Iris pigment epithelial cell (primary cell): ENCODE data around the gene CDK2AP2.
"Not testable (repeated sequence)": the region's sequence is repeated elsewhere in the genome, so short reads cannot be mapped to it uniquely, and the experiment has no call there.

Experiments used
- DNase-seq: peaks from one replicate; pipeline ENCODE4 v3.0.0-alpha.2; 2011; ENCODE audit warnings: low read depth

Gene CDK2AP2

DNA sequence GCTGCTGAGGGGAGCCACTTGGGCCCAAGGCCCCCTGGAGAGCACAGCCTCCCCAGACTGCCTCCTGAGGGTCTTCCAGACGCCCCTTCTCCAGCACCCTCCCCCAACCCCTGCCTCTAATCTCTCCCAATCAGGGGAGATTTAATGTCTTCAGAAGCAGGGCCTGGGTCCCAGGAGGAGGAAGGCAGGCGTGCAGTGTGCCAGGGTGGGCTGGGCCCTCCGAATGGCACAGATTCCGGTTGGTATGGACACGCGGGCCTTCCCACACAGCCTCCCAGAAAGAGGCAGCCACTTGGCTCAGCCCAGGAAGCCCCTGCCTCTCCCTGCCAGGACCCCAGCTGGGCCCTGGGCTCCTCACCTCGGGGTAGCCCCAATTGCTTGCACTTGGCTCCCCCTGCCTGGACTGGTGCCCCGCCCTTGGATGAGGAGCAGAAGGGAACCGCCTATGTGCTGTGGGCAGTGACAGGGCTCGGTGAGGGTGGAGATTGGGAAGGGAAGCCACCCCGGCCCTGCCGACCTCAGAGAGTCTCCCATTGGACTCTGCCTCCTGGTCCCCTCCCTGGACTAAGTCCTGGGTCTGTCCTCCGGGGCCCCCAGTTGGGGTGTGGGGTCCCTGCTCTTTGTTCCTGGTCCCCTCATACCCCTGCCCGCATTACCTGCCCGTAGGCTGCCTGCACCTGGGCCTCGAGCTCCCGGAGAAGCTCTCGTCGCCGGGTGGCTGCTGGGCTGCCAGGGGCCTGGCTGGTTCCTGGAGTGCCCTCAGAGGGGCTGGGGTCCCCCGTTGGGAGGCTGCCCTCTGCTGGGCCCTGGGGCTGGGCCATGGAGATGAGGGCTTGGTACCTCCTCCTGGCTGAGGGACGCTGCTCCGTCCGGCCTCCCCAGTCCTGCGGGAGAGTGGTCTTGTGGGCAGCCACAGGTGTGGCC, 15.9 kb upstream of the CDK2AP2 start:
- no peak for DNase-seq

DNA sequence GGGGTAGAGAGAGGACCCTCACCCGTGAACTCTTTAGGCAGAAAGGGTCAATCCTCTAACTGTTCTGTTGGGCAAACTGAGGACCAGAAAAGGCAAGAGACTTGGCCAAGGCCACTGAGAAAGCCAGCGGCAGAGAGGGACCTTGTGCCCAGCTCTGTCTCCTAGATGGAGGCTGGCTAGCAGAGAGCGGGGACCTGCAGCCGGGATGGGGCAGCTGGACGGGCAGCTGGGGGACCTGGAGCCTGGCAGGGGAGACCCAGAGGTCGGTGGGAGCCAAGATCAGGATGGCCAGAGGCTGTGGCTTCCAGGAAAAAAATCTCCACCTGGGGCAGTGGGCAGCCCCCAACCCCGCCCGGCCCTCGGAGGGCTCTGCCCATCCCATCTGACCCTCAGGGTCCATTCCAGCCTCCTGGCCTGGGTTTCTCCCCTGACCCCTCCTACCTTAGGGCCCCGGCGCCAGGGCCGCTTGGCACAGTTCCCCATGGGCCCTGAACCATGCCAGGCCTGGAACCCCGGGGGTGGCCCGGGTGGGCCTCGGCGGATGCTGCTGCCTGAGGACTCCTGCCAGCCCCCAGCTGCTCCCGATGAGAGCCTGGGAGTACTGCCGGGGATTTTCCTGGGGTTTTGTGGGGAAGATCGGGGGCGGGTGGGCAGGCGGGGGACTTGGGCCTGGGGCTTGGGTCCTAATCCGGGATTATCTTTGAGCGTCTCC, 15.0 kb upstream of the CDK2AP2 start, which contains the start of gene CABP2:
Gene CABP2 (minus strand): TSS at position 603 of the 712 bp plus-strand sequence. CDS start 120 bp downstream, at position 483.
- no peak for DNase-seq

DNA sequence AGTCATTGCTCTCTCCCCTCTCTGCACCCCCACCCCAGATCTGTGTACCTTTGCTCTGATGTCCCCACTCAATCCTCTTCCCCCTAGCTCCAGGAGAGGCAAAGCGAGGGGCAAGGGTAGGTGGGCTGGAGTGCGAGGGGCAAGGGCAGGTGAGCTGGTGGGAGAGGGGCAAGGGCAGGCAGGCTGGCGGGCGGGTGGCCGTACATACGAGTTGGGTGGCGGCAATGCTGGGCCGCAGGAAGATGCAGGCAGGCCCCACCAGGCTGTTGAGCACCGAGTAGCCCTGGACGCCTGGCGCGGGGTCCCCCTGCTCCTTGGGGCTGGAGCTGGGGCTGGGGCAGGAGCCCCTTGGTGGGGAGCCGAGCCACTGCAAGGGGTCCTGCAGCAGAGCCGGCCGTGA, 14.4 kb upstream of the CDK2AP2 start:
- DNase-seq, result no peak

DNA sequence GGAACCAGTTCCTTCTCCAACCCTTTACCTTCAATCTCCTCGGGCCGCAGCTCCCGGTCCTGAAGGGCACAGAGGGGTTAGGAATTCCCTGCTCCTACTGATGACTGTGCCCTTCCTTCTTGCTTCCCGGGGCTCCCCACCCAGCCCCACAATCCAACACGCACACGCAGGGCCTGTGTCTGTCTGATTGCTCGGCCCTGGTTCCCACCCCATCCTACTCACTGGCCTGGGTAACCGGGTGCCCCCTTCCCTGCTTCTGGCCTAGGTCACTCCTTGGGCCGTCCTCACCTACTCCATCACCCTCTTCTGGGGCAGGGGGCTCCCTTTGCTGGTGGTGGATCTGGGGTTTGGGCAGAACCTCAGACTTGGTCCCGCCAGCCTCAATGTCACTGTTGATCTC, 14.0 kb upstream of the CDK2AP2 start:
- DNase-seq, result no peak

DNA sequence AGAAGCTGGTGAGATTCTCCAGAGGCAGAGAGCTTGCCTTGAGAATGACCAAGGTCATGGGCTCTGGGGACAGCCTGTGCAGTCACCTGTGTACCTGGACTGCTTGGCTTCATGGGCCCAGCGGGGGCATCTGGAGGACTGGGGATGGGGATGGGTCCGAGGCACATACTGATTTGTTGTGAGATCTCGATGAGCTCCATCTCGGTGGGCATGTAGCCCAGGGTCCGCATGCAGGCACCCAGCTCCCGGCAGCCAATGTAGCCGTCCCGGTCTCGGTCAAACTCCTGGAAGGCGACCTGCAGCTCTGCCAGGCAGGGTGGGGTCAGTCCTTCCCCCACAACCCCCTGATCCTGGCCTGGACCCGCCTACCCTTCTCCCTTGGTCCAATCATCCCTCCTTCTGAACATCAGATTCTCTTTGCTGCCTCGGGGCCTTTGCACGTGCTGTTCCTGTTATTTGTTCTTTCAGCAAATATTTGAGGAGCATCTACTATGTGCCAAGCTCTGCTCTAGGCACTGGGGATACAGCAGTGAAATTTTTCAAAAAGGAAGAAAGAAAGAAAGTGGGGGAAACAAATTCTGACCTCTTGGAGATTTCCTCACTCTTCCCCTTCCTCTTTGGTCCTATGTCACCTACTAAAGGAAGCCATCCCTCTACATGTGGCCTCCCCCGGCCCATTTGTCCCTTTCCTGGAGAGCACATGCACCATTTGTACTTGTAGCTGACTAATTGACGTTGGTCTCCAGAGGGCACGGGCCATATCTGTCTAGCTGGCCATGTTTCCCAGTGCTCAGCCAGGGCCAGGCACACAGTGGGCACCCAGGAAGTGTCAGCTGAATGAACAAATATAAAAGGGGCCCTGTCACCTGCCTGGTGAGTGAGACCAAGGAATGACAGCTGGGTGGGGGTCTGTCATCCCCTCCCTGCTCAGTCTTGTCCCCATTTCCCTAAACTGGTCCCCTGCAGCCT, 13.2 kb upstream of the CDK2AP2 start:
- no peak for DNase-seq

DNA sequence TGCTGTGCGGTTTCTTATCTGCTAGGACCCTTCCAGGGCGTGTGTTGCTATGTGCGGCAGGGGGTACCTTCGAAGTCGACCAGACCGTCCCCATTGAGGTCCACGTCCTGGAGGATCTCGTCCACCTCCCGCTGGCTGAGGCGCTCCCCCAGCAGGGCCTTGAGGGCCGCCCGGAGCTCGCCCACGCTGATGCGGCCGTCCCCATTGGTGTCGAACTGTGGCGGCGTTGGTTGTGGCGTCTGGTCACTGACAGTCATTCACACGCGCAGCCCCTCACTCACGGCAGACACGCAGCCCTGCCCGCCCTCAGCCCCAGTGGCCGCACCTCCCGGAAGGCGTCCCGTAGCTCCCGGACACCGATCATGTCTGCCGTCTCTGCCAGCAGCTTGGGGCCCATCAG, 11.8 kb upstream of the CDK2AP2 start:
- no peak for DNase-seq

GRCh38 chr11:67517784-67518552, 10.0 kb upstream of the CDK2AP2 start:
- no peak for DNase-seq

DNA sequence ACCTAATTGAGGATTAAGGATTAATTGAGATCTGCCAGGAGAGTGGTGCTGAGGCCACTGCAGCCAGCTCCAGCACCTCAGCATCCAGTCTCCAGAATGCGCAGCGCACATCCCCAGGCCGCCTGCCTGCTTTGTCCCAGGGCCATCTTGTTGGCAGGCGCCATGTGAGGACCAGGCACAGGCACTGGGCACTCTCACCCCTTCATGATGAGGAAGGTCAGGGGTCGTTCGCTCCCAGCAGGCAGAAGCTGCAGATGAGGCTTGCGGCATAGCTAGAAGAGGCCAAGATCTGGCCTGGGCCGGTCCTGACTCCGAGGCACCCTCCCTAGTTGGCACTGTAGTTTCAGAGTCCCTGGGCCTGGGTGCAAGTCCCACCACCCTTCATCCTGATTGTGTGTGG, 8.8 kb upstream of the CDK2AP2 start:
- no peak for DNase-seq

GRCh38 chr11:67514116-67514515, 6.2 kb upstream of the CDK2AP2 start:
- no peak for DNase-seq

DNA sequence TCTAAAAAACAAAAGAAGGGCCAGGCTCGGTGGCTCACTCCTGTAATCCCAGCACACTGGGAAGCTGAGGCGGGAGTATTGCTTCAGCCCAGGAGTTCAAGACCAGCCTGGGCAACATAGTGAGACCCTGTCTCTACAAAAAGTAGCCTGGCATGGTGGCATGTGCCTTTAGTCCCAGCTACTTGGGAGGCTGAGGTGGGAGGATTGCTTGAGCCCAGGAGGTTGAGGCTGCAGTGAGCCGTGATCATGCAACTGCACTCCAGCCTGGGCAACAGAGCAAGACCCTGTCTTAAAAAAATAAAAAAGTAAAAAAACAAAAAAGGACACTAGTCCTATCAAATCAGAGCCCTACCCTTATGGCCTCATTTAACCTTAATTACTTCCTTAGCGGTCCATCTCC, 3.6 kb upstream of the CDK2AP2 start:
- not testable (repeated sequence) for DNase-seq

DNA sequence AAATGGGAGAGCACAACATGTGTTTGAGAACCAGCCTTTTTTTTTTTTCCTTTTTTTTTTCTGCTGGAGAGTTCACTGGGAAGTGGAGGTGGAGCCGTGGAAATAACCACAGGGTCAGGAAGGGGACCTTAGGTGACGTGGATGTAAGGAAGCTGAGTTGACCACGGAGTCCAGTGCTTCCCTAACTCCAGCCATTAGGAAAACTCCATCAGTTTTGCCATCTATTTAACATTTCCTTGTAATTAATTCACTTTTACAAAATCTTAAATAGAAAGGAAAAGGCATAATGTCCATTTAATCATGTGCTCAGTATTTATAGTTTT, 2.0 kb upstream of the CDK2AP2 start:
- DNase-seq, result no peak

GRCh38 chr11:67508486-67509121, 642 bp upstream of the CDK2AP2 start:
- DNase-seq, result peak; percentile 94

DNA sequence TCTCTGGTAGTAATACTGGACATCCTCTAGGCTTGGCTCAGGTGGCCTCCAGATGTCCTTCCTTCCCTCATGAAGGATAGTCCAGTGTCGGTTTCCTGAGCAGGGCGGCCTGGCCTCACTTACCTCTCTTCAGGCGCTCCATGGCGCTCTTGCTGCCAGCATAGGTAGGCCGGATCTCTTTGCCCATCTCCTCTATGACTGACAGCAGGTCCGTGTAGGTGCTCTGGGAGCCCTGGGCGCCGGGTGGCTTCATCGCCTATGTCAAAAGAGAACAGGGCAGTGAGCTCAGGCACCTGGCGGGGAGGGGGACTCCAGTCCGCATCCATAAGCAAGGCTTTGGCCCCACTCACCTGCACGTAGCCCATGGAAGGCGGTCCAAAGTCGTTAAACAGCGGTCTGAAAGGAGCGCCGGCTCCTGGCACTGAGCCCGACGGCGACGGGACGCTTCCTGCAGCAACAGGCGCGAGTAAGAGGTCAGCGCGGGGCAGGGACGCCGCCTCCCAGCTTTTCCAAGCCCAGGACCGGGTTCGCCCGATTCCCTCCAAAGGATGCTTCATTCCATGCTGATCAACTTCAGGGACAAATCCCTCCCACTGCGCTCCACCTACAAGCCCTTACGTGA, 609 bp downstream of the CDK2AP2 start:
- DNase-seq, result no peak

GRCh38 chr11:67506426-67507051, 1.4 kb downstream of the CDK2AP2 start:
- no peak for DNase-seq

- peak; percentile 74 for DNase-seq
These were observed 2.2 kb downstream of the CDK2AP2 start for GRCh38 chr11:67505605-67506396.

- DNase-seq, result peak; percentile 37
These were observed 2.9 kb downstream of the CDK2AP2 start, which contains the start of gene PITPNM1 for GRCh38 chr11:67504950-67505581. TSS of gene PITPNM1 (minus strand) at chr11:67505363. CDS start at chr11:67504180, 1,183 bp downstream.

- peak; percentile 29 for DNase-seq
These were observed 3.7 kb downstream of the CDK2AP2 start for GRCh38 chr11:67504005-67504949.
